HEK293 (cell line): Measurements from ENCODE around the gene ITGA5.
A peak's percentile ranks its signal among the peaks of the same experiment; 100 is the strongest.

ENCODE experiments used
- EGR2 ChIP-seq: fragments of 450-650 bp; formaldehyde crosslinking; IDR thresholded peaks from 2 replicates; pipeline ENCODE4 v1.5.1; 2016; ENCODE audit warnings: low read depth, missing biosample characterization, missing genetic modification characterization
- GLIS2 ChIP-seq: fragments of 450-650 bp; formaldehyde crosslinking; IDR thresholded peaks from 2 replicates; pipeline ENCODE4 v1.5.1; 2016; ENCODE audit warnings: missing biosample characterization, missing genetic modification characterization
- IKZF3 ChIP-seq: fragments of 450-650 bp; IDR thresholded peaks from 2 replicates; pipeline ENCODE4 v1.5.0; 2018; ENCODE audit warnings: missing biosample characterization, mild to moderate bottlenecking, missing genetic modification characterization, moderate library complexity
- KLF16 ChIP-seq: fragments of 450-650 bp; formaldehyde crosslinking; IDR thresholded peaks from 2 replicates; pipeline ENCODE4 v1.5.1; 2017; ENCODE audit warnings: missing biosample characterization, missing genetic modification characterization
- KLF8 ChIP-seq: fragments of 450-650 bp; formaldehyde crosslinking; IDR thresholded peaks from 2 replicates; pipeline ENCODE4 v1.5.1; 2016; ENCODE audit warnings: missing biosample characterization, missing genetic modification characterization
- SCRT2 ChIP-seq: fragments of 450-650 bp; formaldehyde crosslinking; IDR thresholded peaks from 2 replicates; pipeline ENCODE4 v1.5.1; 2016; ENCODE audit warnings: missing biosample characterization, missing genetic modification characterization
- SP3 ChIP-seq: fragments of 450-650 bp; formaldehyde crosslinking; IDR thresholded peaks from 2 replicates; pipeline ENCODE4 v1.5.1; 2016; ENCODE audit warnings: missing biosample characterization, missing genetic modification characterization
- SP7 ChIP-seq: fragments of 450-650 bp; formaldehyde crosslinking; IDR thresholded peaks from 2 replicates; pipeline ENCODE4 v1.5.1; 2016; ENCODE audit warnings: missing biosample characterization, missing genetic modification characterization
- ZNF24 ChIP-seq: fragments of 450-650 bp; formaldehyde crosslinking; IDR thresholded peaks from 2 replicates; pipeline ENCODE4 v1.5.1; 2016; ENCODE audit warnings: missing biosample characterization, missing genetic modification characterization
- ZNF335 ChIP-seq: fragments of 450-650 bp; formaldehyde crosslinking; conservative IDR thresholded peaks from 2 replicates; pipeline ENCODE4 v1.5.1; 2016; ENCODE audit warnings: missing biosample characterization, missing genetic modification characterization
- ZNF501 ChIP-seq: fragments of 450-650 bp; formaldehyde crosslinking; IDR thresholded peaks from 2 replicates; pipeline ENCODE4 v1.5.1; 2016; ENCODE audit warnings: missing biosample characterization, missing genetic modification characterization
- ZNF558 ChIP-seq: fragments of 450-650 bp; formaldehyde crosslinking; IDR thresholded peaks from 2 replicates; pipeline ENCODE4 v1.5.1; 2016; ENCODE audit warnings: missing biosample characterization, missing genetic modification characterization
- ZNF561 ChIP-seq: fragments of 450-650 bp; IDR thresholded peaks from 2 replicates; pipeline ENCODE4 v1.5.1; 2018; ENCODE audit warnings: missing biosample characterization, missing genetic modification characterization, borderline replicate concordance
- ZNF629 ChIP-seq: fragments of 450-650 bp; formaldehyde crosslinking; IDR thresholded peaks from 2 replicates; pipeline ENCODE4 v1.5.1; 2017; ENCODE audit warnings: missing biosample characterization, missing genetic modification characterization
- ZNF76 ChIP-seq: fragments of 450-650 bp; formaldehyde crosslinking; IDR thresholded peaks from 2 replicates; pipeline ENCODE4; 2016; ENCODE audit warnings: low read depth, missing biosample characterization, missing genetic modification characterization, borderline replicate concordance
- TF ChIP-seq, protein P1 (sequence below): fragments of 450-650 bp; formaldehyde crosslinking; IDR thresholded peaks from 2 replicates; pipeline ENCODE4 v1.5.1; 2016; ENCODE audit warnings: missing biosample characterization, missing genetic modification characterization, low read depth
- TF ChIP-seq, protein P2 (sequence below): fragments of 450-650 bp; formaldehyde crosslinking; IDR thresholded peaks from 2 replicates; pipeline ENCODE4 v1.5.1; 2017; ENCODE audit warnings: missing biosample characterization, missing genetic modification characterization
- TF ChIP-seq, protein P3 (sequence below): fragments of 450-650 bp; formaldehyde crosslinking; IDR thresholded peaks from 2 replicates; pipeline ENCODE4 v1.5.1; 2016; ENCODE audit warnings: missing biosample characterization, missing genetic modification characterization
- TF ChIP-seq, protein P4 (sequence below): fragments of 450-650 bp; formaldehyde crosslinking; IDR thresholded peaks from 2 replicates; pipeline ENCODE4 v1.5.1; 2016; ENCODE audit warnings: missing biosample characterization, missing genetic modification characterization
- TF ChIP-seq, protein P5 (sequence below): fragments of 450-650 bp; IDR thresholded peaks from 2 replicates; pipeline ENCODE4 v1.5.1; 2018; ENCODE audit warnings: missing biosample characterization, mild to moderate bottlenecking, missing genetic modification characterization
- TF ChIP-seq, protein P6 (sequence below): fragments of 450-650 bp; formaldehyde crosslinking; IDR thresholded peaks from 2 replicates; pipeline ENCODE4 v1.5.1; 2017; ENCODE audit warnings: missing biosample characterization, missing genetic modification characterization

The ITGA5 gene

DNA sequence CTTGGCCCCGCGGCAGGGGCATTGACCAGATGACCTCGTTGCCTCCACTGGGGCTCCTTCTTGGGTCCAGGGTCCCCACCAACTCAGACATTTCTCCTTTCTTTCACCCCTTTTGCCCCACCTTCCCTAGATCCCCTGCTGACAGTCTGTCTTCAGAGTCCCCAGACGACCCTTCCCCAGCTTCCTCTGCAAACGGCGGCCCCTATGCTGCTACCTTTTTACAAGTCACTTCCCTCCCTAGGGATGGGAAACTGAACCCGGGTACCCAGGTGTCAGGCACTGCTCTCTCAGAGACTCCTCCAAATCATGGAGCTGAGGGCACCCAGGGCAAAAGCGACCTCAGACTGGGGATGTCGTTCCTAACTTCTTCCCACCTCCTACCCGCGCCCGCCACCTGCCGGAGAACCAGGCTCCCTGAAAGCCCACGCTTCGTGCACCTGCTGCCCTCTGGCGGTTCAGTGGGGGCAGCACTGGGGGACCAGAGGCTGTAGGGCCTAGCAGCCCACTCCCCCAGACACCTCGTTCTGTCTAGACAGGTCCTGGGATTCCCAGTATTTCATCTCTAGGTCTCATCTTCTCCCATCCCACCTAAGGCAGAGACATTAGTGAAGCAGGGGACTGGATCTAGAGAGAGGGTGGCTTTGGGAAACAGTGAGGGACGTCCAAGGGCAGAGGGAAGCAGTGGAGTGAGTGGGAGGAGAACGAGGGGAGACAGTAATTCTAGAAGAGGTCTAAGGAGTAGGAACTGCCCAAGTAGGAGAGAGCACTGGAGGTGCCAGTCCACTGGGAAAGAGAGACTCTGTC, 39.5 kb downstream of the ITGA5 start (continued):
- TF ChIP-seq, protein P1, sequence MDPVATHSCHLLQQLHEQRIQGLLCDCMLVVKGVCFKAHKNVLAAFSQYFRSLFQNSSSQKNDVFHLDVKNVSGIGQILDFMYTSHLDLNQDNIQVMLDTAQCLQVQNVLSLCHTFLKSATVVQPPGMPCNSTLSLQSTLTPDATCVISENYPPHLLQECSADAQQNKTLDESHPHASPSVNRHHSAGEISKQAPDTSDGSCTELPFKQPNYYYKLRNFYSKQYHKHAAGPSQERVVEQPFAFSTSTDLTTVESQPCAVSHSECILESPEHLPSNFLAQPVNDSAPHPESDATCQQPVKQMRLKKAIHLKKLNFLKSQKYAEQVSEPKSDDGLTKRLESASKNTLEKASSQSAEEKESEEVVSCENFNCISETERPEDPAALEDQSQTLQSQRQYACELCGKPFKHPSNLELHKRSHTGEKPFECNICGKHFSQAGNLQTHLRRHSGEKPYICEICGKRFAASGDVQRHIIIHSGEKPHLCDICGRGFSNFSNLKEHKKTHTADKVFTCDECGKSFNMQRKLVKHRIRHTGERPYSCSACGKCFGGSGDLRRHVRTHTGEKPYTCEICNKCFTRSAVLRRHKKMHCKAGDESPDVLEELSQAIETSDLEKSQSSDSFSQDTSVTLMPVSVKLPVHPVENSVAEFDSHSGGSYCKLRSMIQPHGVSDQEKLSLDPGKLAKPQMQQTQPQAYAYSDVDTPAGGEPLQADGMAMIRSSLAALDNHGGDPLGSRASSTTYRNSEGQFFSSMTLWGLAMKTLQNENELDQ (tag by site-specific recombination) = no peak
- TF ChIP-seq SCRT2 (peak; percentile 28; the same call in 1 of the 2 replicates), ZNF629 (tag by site-specific recombination) (peak; percentile 52; the same call in 1 of the 2 replicates), ZNF561 (peak; percentile 34; the same call in 1 of the 2 replicates), IKZF3 (tag by site-specific recombination) (peak; percentile 89), KLF16 (tag by site-specific recombination) (peak; percentile 34; the same call in 1 of the 2 replicates), ZNF501 (tag by site-specific recombination) (0 out of 2 replicates have a peak, but pooled peaks have one; percentile 49), ZNF335 (tag by site-specific recombination) (peak; percentile 31), GLIS2 (peak; percentile 46), ZNF558 (tag by site-specific recombination) (0 out of 2 replicates have a peak, but pooled peaks have one; percentile 17), SP7 (tag by site-specific recombination) (peak; percentile 66), ZNF24 (0 out of 2 replicates have a peak, but pooled peaks have one; percentile 48), SP3 (tag by site-specific recombination) (peak; percentile 45; the same call in 1 of the 2 replicates), KLF8 (tag by site-specific recombination) (peak; percentile 34), ZNF76 (0 out of 2 replicates have a peak, but pooled peaks have one; percentile 43), EGR2 (peak; percentile 91)
- TF ChIP-seq, protein P2, sequence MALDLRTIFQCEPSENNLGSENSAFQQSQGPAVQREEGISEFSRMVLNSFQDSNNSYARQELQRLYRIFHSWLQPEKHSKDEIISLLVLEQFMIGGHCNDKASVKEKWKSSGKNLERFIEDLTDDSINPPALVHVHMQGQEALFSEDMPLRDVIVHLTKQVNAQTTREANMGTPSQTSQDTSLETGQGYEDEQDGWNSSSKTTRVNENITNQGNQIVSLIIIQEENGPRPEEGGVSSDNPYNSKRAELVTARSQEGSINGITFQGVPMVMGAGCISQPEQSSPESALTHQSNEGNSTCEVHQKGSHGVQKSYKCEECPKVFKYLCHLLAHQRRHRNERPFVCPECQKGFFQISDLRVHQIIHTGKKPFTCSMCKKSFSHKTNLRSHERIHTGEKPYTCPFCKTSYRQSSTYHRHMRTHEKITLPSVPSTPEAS (tag by site-specific recombination) = no peak
- TF ChIP-seq, protein P3, sequence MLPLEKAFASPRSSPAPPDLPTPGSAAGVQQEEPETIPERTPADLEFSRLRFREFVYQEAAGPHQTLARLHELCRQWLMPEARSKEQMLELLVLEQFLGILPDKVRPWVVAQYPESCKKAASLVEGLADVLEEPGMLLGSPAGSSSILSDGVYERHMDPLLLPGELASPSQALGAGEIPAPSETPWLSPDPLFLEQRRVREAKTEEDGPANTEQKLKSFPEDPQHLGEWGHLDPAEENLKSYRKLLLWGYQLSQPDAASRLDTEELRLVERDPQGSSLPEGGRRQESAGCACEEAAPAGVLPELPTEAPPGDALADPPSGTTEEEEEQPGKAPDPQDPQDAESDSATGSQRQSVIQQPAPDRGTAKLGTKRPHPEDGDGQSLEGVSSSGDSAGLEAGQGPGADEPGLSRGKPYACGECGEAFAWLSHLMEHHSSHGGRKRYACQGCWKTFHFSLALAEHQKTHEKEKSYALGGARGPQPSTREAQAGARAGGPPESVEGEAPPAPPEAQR (tag by site-specific recombination) = 0 out of 2 replicates have a peak, but pooled peaks have one; percentile 29
- TF ChIP-seq, protein P4, sequence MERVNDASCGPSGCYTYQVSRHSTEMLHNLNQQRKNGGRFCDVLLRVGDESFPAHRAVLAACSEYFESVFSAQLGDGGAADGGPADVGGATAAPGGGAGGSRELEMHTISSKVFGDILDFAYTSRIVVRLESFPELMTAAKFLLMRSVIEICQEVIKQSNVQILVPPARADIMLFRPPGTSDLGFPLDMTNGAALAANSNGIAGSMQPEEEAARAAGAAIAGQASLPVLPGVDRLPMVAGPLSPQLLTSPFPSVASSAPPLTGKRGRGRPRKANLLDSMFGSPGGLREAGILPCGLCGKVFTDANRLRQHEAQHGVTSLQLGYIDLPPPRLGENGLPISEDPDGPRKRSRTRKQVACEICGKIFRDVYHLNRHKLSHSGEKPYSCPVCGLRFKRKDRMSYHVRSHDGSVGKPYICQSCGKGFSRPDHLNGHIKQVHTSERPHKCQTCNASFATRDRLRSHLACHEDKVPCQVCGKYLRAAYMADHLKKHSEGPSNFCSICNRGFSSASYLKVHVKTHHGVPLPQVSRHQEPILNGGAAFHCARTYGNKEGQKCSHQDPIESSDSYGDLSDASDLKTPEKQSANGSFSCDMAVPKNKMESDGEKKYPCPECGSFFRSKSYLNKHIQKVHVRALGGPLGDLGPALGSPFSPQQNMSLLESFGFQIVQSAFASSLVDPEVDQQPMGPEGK (tag by site-specific recombination) = peak; percentile 89
- TF ChIP-seq, protein P5, sequence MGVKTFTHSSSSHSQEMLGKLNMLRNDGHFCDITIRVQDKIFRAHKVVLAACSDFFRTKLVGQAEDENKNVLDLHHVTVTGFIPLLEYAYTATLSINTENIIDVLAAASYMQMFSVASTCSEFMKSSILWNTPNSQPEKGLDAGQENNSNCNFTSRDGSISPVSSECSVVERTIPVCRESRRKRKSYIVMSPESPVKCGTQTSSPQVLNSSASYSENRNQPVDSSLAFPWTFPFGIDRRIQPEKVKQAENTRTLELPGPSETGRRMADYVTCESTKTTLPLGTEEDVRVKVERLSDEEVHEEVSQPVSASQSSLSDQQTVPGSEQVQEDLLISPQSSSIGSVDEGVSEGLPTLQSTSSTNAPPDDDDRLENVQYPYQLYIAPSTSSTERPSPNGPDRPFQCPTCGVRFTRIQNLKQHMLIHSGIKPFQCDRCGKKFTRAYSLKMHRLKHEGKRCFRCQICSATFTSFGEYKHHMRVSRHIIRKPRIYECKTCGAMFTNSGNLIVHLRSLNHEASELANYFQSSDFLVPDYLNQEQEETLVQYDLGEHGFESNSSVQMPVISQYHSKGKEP (tag by site-specific recombination) = 0 out of 2 replicates have a peak, but pooled peaks have one; percentile 24
- TF ChIP-seq, protein P6, sequence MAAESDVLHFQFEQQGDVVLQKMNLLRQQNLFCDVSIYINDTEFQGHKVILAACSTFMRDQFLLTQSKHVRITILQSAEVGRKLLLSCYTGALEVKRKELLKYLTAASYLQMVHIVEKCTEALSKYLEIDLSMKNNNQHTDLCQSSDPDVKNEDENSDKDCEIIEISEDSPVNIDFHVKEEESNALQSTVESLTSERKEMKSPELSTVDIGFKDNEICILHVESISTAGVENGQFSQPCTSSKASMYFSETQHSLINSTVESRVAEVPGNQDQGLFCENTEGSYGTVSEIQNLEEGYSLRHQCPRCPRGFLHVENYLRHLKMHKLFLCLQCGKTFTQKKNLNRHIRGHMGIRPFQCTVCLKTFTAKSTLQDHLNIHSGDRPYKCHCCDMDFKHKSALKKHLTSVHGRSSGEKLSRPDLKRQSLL (tag by site-specific recombination) = 0 out of 2 replicates have a peak, but pooled peaks have one; percentile 37
